Uterus (tissue), 2 donors: ENCODE results near the gene SNTG2.

Experiments used
- CTCF ChIP-seq, 4 experiments: fragments of 200-600 bp in 2 of 4; fragments of 450-650 bp in 2 of 4; sonication (generic) in 2 of 4; IDR thresholded peaks; one replicate each; pipeline ENCODE4 v1.5.1; 2016 to 2019; ENCODE audit warnings: antibody characterized with exemption in 4 of 4, mild to moderate bottlenecking in 2 of 4, moderate library complexity in 1 of 4
- POLR2A ChIP-seq, 2 donors: fragments of 450-650 bp; IDR thresholded peaks; one replicate each; pipeline ENCODE4 v1.6.1; 2016; ENCODE audit warnings: antibody characterized with exemption in 2 of 2, mild to moderate bottlenecking in 1 of 2, moderate library complexity in 1 of 2

GRCh38 chr2:925309-925708 is 25.3 kb upstream of the SNTG2 start:
- no peak for TF ChIP-seq CTCF (IDR thresholded peaks at IDR 0.05)
- no peak for TF ChIP-seq POLR2A (IDR thresholded peaks at IDR 0.05)
